Kidney (tissue), 14 donors: ENCODE data around the gene SORCS2. TPM values are rescaled to one million over a fixed set of nuclear protein-coding genes. Genes with fewer than 3 reads are reported as not detected.

Experiments
- DNase-seq, 5 donors: peaks; one replicate each; pipeline ENCODE4 v3.0.0-alpha.2; 2013 to 2020
- FAIRE-seq: peaks from 2 replicates; lab custom pipeline; 2012; peaks lifted over from hg19 to GRCh38; lab: Jason Lieb, UNC
- H3K27ac ChIP-seq, 2 donors: one replicate each; pipeline ENCODE4 v1.7.0; 2013; ENCODE audit warnings: low read depth in 2 of 2, low read length in 2 of 2, inconsistent platforms in 1 of 2
- H3K27me3 ChIP-seq: one replicate; pipeline ENCODE4 v1.7.1; 2013; ENCODE audit warnings: low read length, inconsistent platforms; ENCODE audit not compliant: control insufficient read depth, insufficient read depth
- H3K36me3 ChIP-seq, 3 donors: one replicate each; pipeline versions ENCODE4 v1.7.0 to v1.7.1; 2013; ENCODE audit warnings: low read length in 3 of 3, control low read depth in 1 of 3, inconsistent platforms in 1 of 3; ENCODE audit not compliant: insufficient read depth in 3 of 3, control insufficient read depth in 2 of 3
- H3K4me1 ChIP-seq, 3 donors: one replicate each; pipeline versions ENCODE4 v1.7.0 to v1.7.1; 2013; ENCODE audit warnings: low read length in 3 of 3, inconsistent platforms in 1 of 3, low read depth in 1 of 3; ENCODE audit not compliant: control insufficient read depth in 2 of 3, insufficient read depth in 2 of 3
- H3K4me3 ChIP-seq, 3 donors: one replicate each; pipeline versions ENCODE4 v1.7.0 to v1.8.1; 2013; ENCODE audit warnings: low read length in 3 of 3, control low read depth in 1 of 3, inconsistent platforms in 1 of 3
- H3K9ac ChIP-seq, 3 donors: one replicate each; pipeline versions ENCODE4 v1.7.0 to v1.7.1; 2013; ENCODE audit warnings: low read length in 3 of 3, control low read depth in 1 of 3, inconsistent platforms in 1 of 3
- H3K9me3 ChIP-seq, 3 donors: one replicate each; pipeline versions ENCODE4 v1.7.0 to v1.7.1; 2013; ENCODE audit warnings: low read length in 3 of 3, control low read depth in 1 of 3, inconsistent platforms in 1 of 3; ENCODE audit not compliant: control insufficient read depth in 2 of 3, insufficient read depth in 1 of 3
- CTCF ChIP-seq: IDR thresholded peaks from 3 replicates; pipeline ENCODE4 v1.5.1; 2012; ENCODE audit warnings: mild to moderate bottlenecking, moderate library complexity, borderline replicate concordance; ENCODE audit not compliant: insufficient read depth; ENCODE audit errors: extremely low read depth
- intact Hi-C: fragments of 100-400 bp; cut with DNase I; formaldehyde crosslinking; loops from one replicate; pipeline ENCODE4 v1.11.1; 2022
- polyA plus RNA-seq: library from polyadenylated mRNA; stranded (reverse); fragments of 350-450 nt; fragmentation: Illumina TruSeq; extraction: RNeasy Lipid Tissue Mini Kit (QIAGEN cat#74804); gene quantifications from one replicate; pipeline ENCODE4 v1.2.3, GENCODE V29; 2014; ENCODE audit warnings: low read depth, low replicate concordance; ENCODE audit not compliant: insufficient read depth
- total RNA-seq: library from RNA; stranded (reverse); fragmentation: NEBNext Ultra II Directional; extraction: Animal tissue kit (Norgen Biotek cat#: 25700); gene quantifications from one replicate; pipeline ENCODE4 v1.2.1, GENCODE V29; 2021
- donor health status: control.
- donor health status: control.
- donor health status: control.
- donor health status: control.
- donor health status: control.
- donor health status: DM: yes; HTN: yes; CAD: no.
- donor health status: Normal renal cell carcinoma (clear cell type).

SORCS2 gene
- total and polyA plus RNA-seq, 2 donors from 2014 or later, result 6.1 to 9.1 TPM

- DNase-seq (no peak), FAIRE-seq (no peak)
- no peaks in the 10 kb centered on the region for H3K27me3 ChIP-seq
- intact Hi-C loops, result no loop called here
- no peak overlapping the region for H3K9ac ChIP-seq
- no peak overlapping the region for H3K27ac ChIP-seq
- H3K9me3 ChIP-seq, result no peaks in the 10 kb centered on the region
- no peaks in the 10 kb centered on the region for H3K4me1 ChIP-seq
- no peaks in the 10 kb centered on the region for H3K36me3 ChIP-seq
- no peak for TF ChIP-seq CTCF
- H3K4me3 ChIP-seq, result no peak overlapping the region
These were observed 63.7 kb downstream of the SORCS2 start for GRCh38 chr4:7255996-7256395.

- no peaks in the 10 kb centered on the region for H3K36me3 ChIP-seq
- H3K4me3 ChIP-seq, result no peak overlapping the region
- TF ChIP-seq CTCF, result no peak
- intact Hi-C loops, result no loop called here
- H3K9ac ChIP-seq, result no peak overlapping the region
- no peaks in the 10 kb centered on the region for H3K4me1 ChIP-seq
- no peaks in the 10 kb centered on the region for H3K9me3 ChIP-seq
- H3K27me3 ChIP-seq, result no peaks in the 10 kb centered on the region
- no peak for FAIRE-seq
- no peak overlapping the region for H3K27ac ChIP-seq
- peak in 1 of 5 donors; percentile 57 for DNase-seq
These were observed 64.9 kb downstream of the SORCS2 start for GRCh38 chr4:7256984-7257810.

- H3K9ac ChIP-seq, result no peak overlapping the region
- no peak overlapping the region for H3K4me3 ChIP-seq
- TF ChIP-seq CTCF, result no peak
- no peaks in the 10 kb centered on the region for H3K4me1 ChIP-seq
- H3K9me3 ChIP-seq, result no peaks in the 10 kb centered on the region
- no peak for FAIRE-seq
- H3K36me3 ChIP-seq, result no peaks in the 10 kb centered on the region
- H3K27ac ChIP-seq, result no peak overlapping the region
- DNase-seq, result no peak
- H3K27me3 ChIP-seq, result no peaks in the 10 kb centered on the region
- intact Hi-C loops, result no loop called here
These were observed 66.7 kb downstream of the SORCS2 start for GRCh38 chr4:7259039-7259438.
